HG02678 (cell line): ENCODE data around the gene CKMT2.

Source experiments
- ATAC-seq: cut with Tn5 transposase; IDR thresholded peaks from one replicate; pipeline ENCODE4 v1.9.1; 2021; ENCODE audit warnings: mild to moderate bottlenecking, moderate library complexity; ENCODE audit not compliant: unreplicated experiment

CKMT2 gene

DNA sequence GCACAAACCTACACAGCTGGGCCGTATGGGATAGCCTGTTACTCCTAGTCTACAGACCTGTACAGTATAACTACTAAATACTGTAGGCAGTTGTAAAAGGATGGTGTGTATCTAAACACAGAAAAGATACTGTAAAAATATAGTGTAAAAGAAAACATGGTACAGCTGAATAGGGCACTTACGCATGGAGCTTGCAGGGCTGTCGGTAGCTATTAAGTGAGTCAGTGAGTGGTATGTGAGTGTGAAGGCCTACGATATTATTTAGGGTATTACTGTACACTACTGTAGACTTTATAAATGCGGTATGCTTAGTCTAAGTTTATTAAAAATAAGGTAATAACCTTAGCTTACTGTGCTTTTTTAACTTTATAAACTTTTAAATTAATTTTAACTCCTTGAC is 69.5 kb downstream of the CKMT2 start:
- no peak for ATAC-seq

DNA sequence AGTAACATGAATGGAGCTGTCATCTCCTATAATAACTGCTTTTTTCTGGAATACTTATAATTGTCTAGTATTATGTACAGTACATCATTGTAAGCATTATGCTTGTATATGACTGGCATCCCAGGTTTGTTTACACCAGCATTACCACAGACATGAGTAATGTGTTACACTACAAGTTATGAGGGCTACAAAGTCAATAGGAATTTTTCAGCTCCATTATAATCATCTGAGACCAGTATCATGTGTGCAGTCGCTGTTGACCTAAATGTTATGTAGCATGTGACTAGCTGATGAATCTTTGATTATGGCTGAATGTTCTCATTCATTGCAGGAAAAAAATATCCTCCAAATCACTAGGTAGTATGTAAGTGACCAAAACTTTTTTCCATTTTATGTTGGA is 70.4 kb downstream of the CKMT2 start:
- no peak for ATAC-seq

DNA sequence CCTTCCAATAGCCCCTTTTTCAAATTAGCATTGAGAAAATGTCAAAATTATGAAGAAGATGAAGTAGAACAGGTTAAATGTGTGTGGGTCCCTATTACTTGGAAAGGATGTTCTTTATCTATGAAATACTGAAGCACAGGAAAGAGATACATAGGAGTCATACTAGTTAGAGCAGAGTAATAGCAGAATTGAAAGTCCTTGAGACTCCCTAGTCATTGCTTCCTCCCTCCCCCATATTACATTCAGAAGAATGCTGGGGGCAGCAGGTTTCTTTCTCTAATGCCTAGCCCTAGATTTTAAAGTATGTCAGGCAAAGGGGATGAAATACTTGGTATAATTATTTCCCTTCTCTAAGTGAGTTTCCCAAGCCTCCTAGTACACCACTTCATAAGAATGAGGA is 72.7 kb downstream of the CKMT2 start:
- ATAC-seq, result no peak

- no peak for ATAC-seq
These were observed 75.7 kb downstream of the CKMT2 start for GRCh38 chr5:81308836-81309235.

DNA sequence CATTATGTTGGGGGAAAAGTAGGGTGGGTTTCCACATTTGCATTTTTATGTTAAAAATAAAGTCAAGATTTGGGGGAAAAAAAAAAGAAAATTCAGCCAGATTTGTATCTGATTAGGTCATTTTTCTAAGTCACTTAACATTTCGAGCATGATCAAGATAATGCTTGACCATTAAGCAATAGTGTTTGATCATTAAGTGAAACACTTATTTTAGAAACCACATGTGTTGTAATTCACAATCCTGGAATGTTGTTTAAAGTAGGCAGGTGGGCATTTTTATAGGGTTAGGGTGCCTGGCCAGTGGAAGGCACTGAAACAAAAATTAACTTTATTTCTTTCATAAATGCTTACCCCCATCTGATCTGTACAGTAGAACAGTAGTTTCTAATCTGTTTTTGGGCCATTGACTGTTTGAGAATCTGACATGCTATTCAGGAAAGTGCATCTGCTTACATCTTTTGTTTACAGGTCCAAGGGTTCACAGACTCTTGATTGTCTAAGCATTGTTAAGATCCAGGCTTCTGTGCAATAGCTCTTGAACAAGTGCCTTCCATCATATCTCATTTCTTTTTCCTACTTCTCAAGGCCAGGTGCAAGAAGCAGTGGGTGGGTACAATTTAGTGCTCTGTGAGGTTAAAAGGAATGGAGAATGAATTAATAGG is 77.4 kb downstream of the CKMT2 start:
- no peak for ATAC-seq

- no peak for ATAC-seq
These were observed 80.2 kb downstream of the CKMT2 start for GRCh38 chr5:81313278-81313677.

DNA sequence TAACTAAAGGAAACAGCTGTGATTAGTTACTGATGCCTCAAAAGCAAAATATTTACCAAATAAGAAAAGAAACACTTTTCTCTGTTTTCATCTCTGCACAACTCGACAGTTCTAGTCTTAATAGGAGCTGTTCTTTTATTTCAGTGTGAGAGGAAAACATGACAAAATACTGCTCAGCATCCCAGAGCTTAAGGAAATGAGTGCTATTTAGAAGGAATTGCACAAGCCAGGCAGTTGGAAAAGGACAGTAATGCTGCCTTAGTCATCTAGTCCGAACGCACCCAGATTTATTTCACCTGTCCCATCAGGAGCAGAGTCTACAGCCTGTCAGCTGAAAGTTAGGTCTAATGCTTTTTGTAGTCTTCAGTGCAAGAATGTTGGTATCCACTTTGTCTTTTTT is 80.6 kb downstream of the CKMT2 start:
- no peak for ATAC-seq

- ATAC-seq, result no peak
These were observed 81.5 kb downstream of the CKMT2 start for GRCh38 chr5:81314581-81314980.

- ATAC-seq, result no peak
These were observed 82.2 kb downstream of the CKMT2 start for GRCh38 chr5:81315336-81315735.

- no peak for ATAC-seq
These were observed 82.7 kb downstream of the CKMT2 start for GRCh38 chr5:81315830-81316229.
